Prostate gland (tissue), 2 donors: ENCODE data around the gene SLC35F4. TPM values are rescaled to one million over a fixed set of nuclear protein-coding genes. Genes with fewer than 3 reads are reported as not detected.
"Not testable (repeated sequence)": the region's sequence is repeated elsewhere in the genome, so short reads cannot be mapped to it uniquely, and the experiment has no call there.

Experiments used
- DNase-seq: peaks from one replicate; pipeline ENCODE4 v3.0.0-alpha.2; 2019; ENCODE audit warnings: low spot score
- H3K27ac ChIP-seq, 2 donors: fragments of 200-600 bp; sonication (generic); 2 replicates each; pipeline ENCODE4 v1.5.1; 2017 to 2019
- H3K27me3 ChIP-seq: fragments of 200-600 bp; sonication (generic); replicated peaks from 2 replicates; pipeline ENCODE4 v1.5.1; 2019; ENCODE audit not compliant: insufficient read depth
- H3K36me3 ChIP-seq, 2 donors: fragments of 200-600 bp; sonication (generic); 1 replicate in 1 of 2; 2 replicates in 1 of 2; pipeline versions ENCODE4 v1.5.1 to v1.8.1; 2017 to 2019
- H3K4me1 ChIP-seq: fragments of 200-600 bp; sonication (generic); replicated peaks from 2 replicates; pipeline ENCODE4 v1.5.1; 2019
- H3K4me3 ChIP-seq, 2 donors: fragments of 200-600 bp; sonication (generic); 2 replicates each; pipeline ENCODE4 v1.5.1; 2017 to 2019
- H3K9me3 ChIP-seq: fragments of 200-600 bp; sonication (generic); 2 replicates; pipeline ENCODE4 v1.5.1; 2017
- CTCF ChIP-seq, 4 experiments: fragments of 200-600 bp in 2 of 4; fragments of 450-650 bp in 2 of 4; sonication (generic) in 2 of 4; IDR thresholded peaks; 1 replicate in 3 of 4; 2 replicates in 1 of 4; pipeline ENCODE4 v1.5.1; 2016 to 2019; ENCODE audit warnings: antibody characterized with exemption in 4 of 4, mild to moderate bottlenecking in 2 of 4, moderate library complexity in 2 of 4
- POLR2A ChIP-seq: fragments of 450-650 bp; IDR thresholded peaks from one replicate; pipeline ENCODE4 v1.6.1; 2016; ENCODE audit warnings: antibody characterized with exemption, mild to moderate bottlenecking
- POLR2AphosphoS5 ChIP-seq: sonication (generic); formaldehyde crosslinking; IDR thresholded peaks from one replicate; pipeline ENCODE4 v1.6.1; 2017; ENCODE audit warnings: antibody characterized with exemption
- WGBS: methylation state at CpG from one replicate; pipeline ENCODE4 v1.1.5; 2018; 5-methylcytosine and 5-hydroxymethylcytosine counted together
- intact Hi-C: fragments of 100-400 bp; cut with DNase I; formaldehyde crosslinking; loops from one replicate; pipeline ENCODE4 v1.14.2; 2022
- total RNA-seq, 2 donors: library from RNA; depleted of rRNA; stranded (reverse); fragments of >200 nt; gene quantifications; one replicate each; pipeline ENCODE4 v1.1.0, GENCODE V29; 2016

The SLC35F4 gene
- total RNA-seq, 2 donors from 2014 or later: 2.4 to 2.9 TPM

DNA sequence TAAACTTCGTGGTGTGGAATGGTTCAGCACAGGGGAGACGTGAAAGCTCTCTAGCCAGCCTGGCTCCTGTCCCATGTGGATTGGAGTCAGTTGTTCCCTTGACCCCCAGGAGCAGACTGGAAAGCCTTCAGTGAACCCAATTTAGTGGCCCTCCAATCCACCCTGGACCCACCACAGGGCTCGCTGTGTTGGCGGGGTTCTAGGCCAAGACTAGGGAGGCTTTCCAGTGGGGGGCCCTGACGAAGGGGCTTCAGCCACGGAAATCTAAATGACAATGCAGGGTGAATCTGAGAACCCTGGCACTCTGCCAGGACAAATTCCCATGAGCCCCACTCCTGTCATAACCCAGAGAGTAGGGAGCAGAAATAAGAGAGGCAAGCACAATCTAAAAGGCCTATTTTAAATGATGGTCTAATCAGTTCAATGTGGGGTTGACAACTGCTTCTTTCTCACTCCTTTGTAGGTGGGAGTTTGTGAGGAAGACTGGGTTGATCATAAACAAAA, 110.8 kb downstream of the SLC35F4 start:
- H3K27me3 ChIP-seq: no peaks in the 10 kb centered on the region
- TF ChIP-seq POLR2A (no peak), CTCF (IDR thresholded peaks at IDR 0.05) (no peak), POLR2AphosphoS5 (no peak)
- H3K36me3 ChIP-seq: no peaks in the 10 kb centered on the region
- DNase-seq: no peak
- H3K4me1 ChIP-seq: no peaks in the 10 kb centered on the region
- intact Hi-C loops: no loop called here
- 69% methylated on average over 6 of the region's 6 CpGs for WGBS
- no peak overlapping the region for H3K4me3 ChIP-seq
- H3K27ac ChIP-seq: no peak overlapping the region
- no peaks in the 10 kb centered on the region for H3K9me3 ChIP-seq

DNA sequence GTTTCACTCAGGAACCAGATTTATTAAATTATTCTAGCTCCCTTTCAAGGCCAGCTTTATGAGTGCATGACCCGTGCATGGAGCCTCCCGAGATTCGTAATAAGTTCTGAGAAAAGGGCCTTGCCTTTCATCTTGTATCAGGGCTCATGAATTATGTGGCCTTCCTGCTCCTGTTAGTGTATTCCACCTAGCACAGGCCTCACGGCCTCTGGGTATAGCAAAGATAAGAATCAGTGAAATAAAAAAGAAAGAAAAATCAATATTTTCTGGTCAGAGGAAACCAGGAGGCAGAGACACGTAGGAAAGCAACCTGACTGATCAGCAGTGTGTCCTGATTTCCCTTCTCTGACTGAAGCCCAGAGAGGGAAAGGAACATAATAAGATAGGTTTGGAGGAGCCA, 111.4 kb downstream of the SLC35F4 start:
- Histone ChIP-seq H3K27ac (no peak overlapping the region), H3K9me3 (no peaks in the 10 kb centered on the region), H3K27me3 (no peaks in the 10 kb centered on the region), H3K4me3 (no peak overlapping the region), H3K36me3 (no peaks in the 10 kb centered on the region), H3K4me1 (no peaks in the 10 kb centered on the region)
- no peak for DNase-seq
- TF ChIP-seq POLR2A (no peak), POLR2AphosphoS5 (no peak), CTCF (IDR thresholded peaks at IDR 0.05) (no peak)
- WGBS: 60% methylated on average over 5 of the region's 5 CpGs
- intact Hi-C loops: no loop called here

- no peak for TF ChIP-seq POLR2AphosphoS5
- no peak for TF ChIP-seq POLR2A
- no peak for TF ChIP-seq CTCF (IDR thresholded peaks at IDR 0.05)
- Histone ChIP-seq H3K27ac (no peak overlapping the region), H3K9me3 (no peaks in the 10 kb centered on the region), H3K27me3 (no peaks in the 10 kb centered on the region), H3K36me3 (no peaks in the 10 kb centered on the region), H3K4me1 (no peaks in the 10 kb centered on the region), H3K4me3 (no peak overlapping the region)
- no peak for DNase-seq
- WGBS: 98% methylated on average over 4 of the region's 4 CpGs
- intact Hi-C loops: no loop called here
Measured at GRCh38 chr14:57753821-57754220, 112.1 kb downstream of the SLC35F4 start.

GRCh38 chr14:57752142-57752695, 113.7 kb downstream of the SLC35F4 start:
- H3K9me3 ChIP-seq, H3K36me3 ChIP-seq, intact Hi-C loops, H3K27me3 ChIP-seq, H3K4me1 ChIP-seq, H3K4me3 ChIP-seq, H3K27ac ChIP-seq, DNase-seq: not testable (repeated sequence)
- WGBS: 87% methylated on average over 11 of the region's 11 CpGs

GRCh38 chr14:57751400-57751799, 114.5 kb downstream of the SLC35F4 start:
- Histone ChIP-seq H3K9me3 (no peaks in the 10 kb centered on the region), H3K4me3 (no peak overlapping the region), H3K27me3 (no peaks in the 10 kb centered on the region), H3K27ac (no peak overlapping the region), H3K4me1 (no peaks in the 10 kb centered on the region), H3K36me3 (no peaks in the 10 kb centered on the region)
- 47% methylated on average over 3 of the region's 3 CpGs for WGBS
- intact Hi-C loops: no loop called here
- DNase-seq: no peak
- TF ChIP-seq CTCF (IDR thresholded peaks at IDR 0.05) (no peak), POLR2AphosphoS5 (no peak), POLR2A (no peak)
